SK-N-SH (cell line): Measurements from ENCODE around the gene SDK1. TPM values are rescaled to one million over a fixed set of nuclear protein-coding genes. Genes with fewer than 3 reads are reported as not detected.

ENCODE experiments used
- CTCF ChIA-PET: fragments of 300-600, 350-600 bp; formaldehyde crosslinking; extraction: SDS; loops from one replicate; lab custom pipeline; 2021; lab: Yijun Ruan, JAX
- POLR2A ChIA-PET: fragments of 350-600 bp; sonication (Branson Sonifier 250); formaldehyde crosslinking; extraction: SDS; loops from one replicate; lab custom pipeline; 2020; ENCODE audit warnings: antibody characterized with exemption, inconsistent platforms; lab: Yijun Ruan, JAX
- DNase-seq: peaks from one replicate; pipeline ENCODE4 v3.0.0; 2012
- H2AFZ ChIP-seq: fragments of 200-600 bp; sonication (generic); 2 replicates; pipeline ENCODE4 v1.8.1; 2016; ENCODE audit warnings: antibody characterized with exemption, mild to moderate bottlenecking, low read depth
- H3F3A ChIP-seq: fragments of 200-600 bp; sonication (generic); replicated peaks from 2 replicates; pipeline ENCODE3; 2016; ENCODE audit warnings: antibody characterized with exemption, mild to moderate bottlenecking; ENCODE audit not compliant: insufficient read depth
- H3K27ac ChIP-seq, 2 experiments: fragments of 200-500 bp in 1 of 2; fragments of 200-600 bp in 1 of 2; sonication (Bioruptor generic) in 1 of 2; sonication (generic), shearing (Covaris generic) in 1 of 2; 2 replicates each; pipeline versions ENCODE4 v1.5.1 to v1.6.1; 2014 to 2016; ENCODE audit warnings: low read depth in 2 of 2, inconsistent platforms in 1 of 2, low read length in 1 of 2, mild to moderate bottlenecking in 1 of 2, mixed read lengths in 1 of 2
- H3K27me3 ChIP-seq: fragments of 200-600 bp; sonication (generic), shearing (Covaris generic); 2 replicates; pipeline ENCODE4 v1.6.1; 2016; ENCODE audit warnings: mixed run types; ENCODE audit not compliant: insufficient read depth
- H3K36me3 ChIP-seq, 2 experiments: fragments of 200-500 bp in 1 of 2; fragments of 200-600 bp in 1 of 2; sonication (Bioruptor generic) in 1 of 2; sonication (generic) in 1 of 2; replicated peaks in 1 of 2; 2 replicates each; pipeline versions ENCODE3 to v1.5.1; 2014 to 2016; ENCODE audit warnings: low read length in 1 of 2, mild to moderate bottlenecking in 1 of 2; ENCODE audit not compliant: insufficient read depth in 2 of 2, control insufficient read depth in 1 of 2
- H3K4me1 ChIP-seq, 2 experiments: fragments of 200-500 bp in 1 of 2; fragments of 200-600 bp in 1 of 2; sonication (Bioruptor generic) in 1 of 2; sonication (generic), shearing (Covaris generic) in 1 of 2; 2 replicates each; pipeline versions ENCODE4 v1.5.1 to v1.6.1; 2014 to 2016; ENCODE audit warnings: low read depth in 1 of 2, low read length in 1 of 2, mixed run types in 1 of 2; ENCODE audit not compliant: insufficient read depth in 2 of 2, control insufficient read depth in 1 of 2
- H3K4me2 ChIP-seq: fragments of 200-600 bp; sonication (generic), shearing (Covaris generic); 2 replicates; pipeline ENCODE4 v1.6.1; 2017; ENCODE audit warnings: mixed run types
- H3K4me3 ChIP-seq, 2 experiments: fragments of 200-500 bp in 1 of 2; fragments of 200-600 bp in 1 of 2; sonication (Bioruptor generic) in 1 of 2; sonication (generic), shearing (Covaris generic) in 1 of 2; 2 replicates each; pipeline versions ENCODE4 v1.5.1 to v1.8.1; 2014 to 2016; ENCODE audit warnings: low read depth in 2 of 2, inconsistent platforms in 1 of 2, low read length in 1 of 2, mild to moderate bottlenecking in 1 of 2, mixed read lengths in 1 of 2, moderate library complexity in 1 of 2
- H3K79me2 ChIP-seq: fragments of 200-600 bp; sonication (generic); 2 replicates; pipeline ENCODE4 v1.8.1; 2017; ENCODE audit warnings: mild to moderate bottlenecking; ENCODE audit not compliant: insufficient read depth
- H3K9ac ChIP-seq: fragments of 200-600 bp; sonication (generic); 2 replicates; pipeline ENCODE4 v1.6.1; 2017; ENCODE audit warnings: mixed run types
- H3K9me2 ChIP-seq: fragments of 200-600 bp; sonication (generic); 2 replicates; pipeline ENCODE4 v1.6.1; 2017; ENCODE audit warnings: mixed run types
- H3K9me3 ChIP-seq: fragments of 200-600 bp; sonication (generic); 2 replicates; pipeline ENCODE4 v1.6.1; 2017; ENCODE audit warnings: mixed run types, mild to moderate bottlenecking, moderate library complexity
- H4K20me1 ChIP-seq: fragments of 200-600 bp; sonication (generic); 2 replicates; pipeline ENCODE4 v1.6.1; 2017; ENCODE audit warnings: mild to moderate bottlenecking, mixed run types; ENCODE audit not compliant: insufficient read depth
- GATA2 ChIP-seq: sonication (generic); formaldehyde crosslinking; IDR thresholded peaks from 2 replicates; pipeline ENCODE4 v1.5.0; 2020; ENCODE audit warnings: mild to moderate bottlenecking, missing genetic modification reagents
- IRF3 ChIP-seq: fragments of 150-350 bp; IDR thresholded peaks from 2 replicates; pipeline ENCODE4 v1.6.1; 2016; ENCODE audit warnings: mild to moderate bottlenecking, low read depth, low read length
- MEF2A ChIP-seq: IDR thresholded peaks from 2 replicates; pipeline ENCODE4 v1.4.0; 2012; ENCODE audit warnings: low read depth, borderline replicate concordance
- MXI1 ChIP-seq: IDR thresholded peaks from 2 replicates; pipeline ENCODE4 v1.6.1; 2012; ENCODE audit warnings: mild to moderate bottlenecking, low read depth, low read length, improper control_type of control experiment
- PBX3 ChIP-seq: IDR thresholded peaks from 2 replicates; pipeline ENCODE4; 2012
- RCOR1 ChIP-seq: fragments of 150-350 bp; IDR thresholded peaks from 2 replicates; pipeline ENCODE4 v1.6.1; 2017; ENCODE audit warnings: antibody characterized with exemption, low read length
- REST ChIP-seq: IDR thresholded peaks from 2 replicates; pipeline ENCODE4 v1.6.1; 2012; ENCODE audit warnings: mild to moderate bottlenecking, low read depth, low read length, moderate library complexity
- RFX5 ChIP-seq: IDR thresholded peaks from 2 replicates; pipeline ENCODE4 v1.6.1; 2012; ENCODE audit warnings: mild to moderate bottlenecking, improper control_type of control experiment, low read length
- RXRA ChIP-seq: IDR thresholded peaks from 2 replicates; pipeline ENCODE4 v1.4.0; 2012; ENCODE audit warnings: low read depth, mild to moderate bottlenecking, borderline replicate concordance
- SMC3 ChIP-seq: IDR thresholded peaks from 2 replicates; pipeline ENCODE4 v1.6.1; 2012; ENCODE audit warnings: low read depth, low read length, improper control_type of control experiment
- TAF1 ChIP-seq: IDR thresholded peaks from 2 replicates; pipeline ENCODE4 v1.6.1; 2012; ENCODE audit warnings: low read depth, mild to moderate bottlenecking, low read length, moderate library complexity, borderline replicate concordance
- TCF12 ChIP-seq: IDR thresholded peaks from 2 replicates; pipeline ENCODE4 v1.4.0; 2012
- TEAD4 ChIP-seq: IDR thresholded peaks from 2 replicates; pipeline ENCODE4 v1.4.0; 2012; ENCODE audit warnings: mild to moderate bottlenecking, borderline replicate concordance; ENCODE audit not compliant: insufficient read depth
- USF1 ChIP-seq: IDR thresholded peaks from 2 replicates; pipeline ENCODE4 v1.4.0; 2012; ENCODE audit warnings: low read depth, borderline replicate concordance
- USF2 ChIP-seq: fragments of 150-350 bp; IDR thresholded peaks from 2 replicates; pipeline ENCODE4 v1.6.1; 2017; ENCODE audit warnings: antibody characterized with exemption, low read length, low read depth, borderline replicate concordance
- ZBTB33 ChIP-seq: IDR thresholded peaks from 2 replicates; pipeline ENCODE4 v1.4.0; 2012; ENCODE audit warnings: low read depth, borderline replicate concordance
- WGBS: methylation state at CpG from one replicate; pipeline ENCODE4 v1.1.6; 2017; ENCODE audit warnings: low lambda C conversion rate; 5-methylcytosine and 5-hydroxymethylcytosine counted together
- polyA plus RNA-seq, 3 experiments: library from polyadenylated mRNA; depleted of rRNA; stranded (reverse); fragments of >200 nt; gene quantifications; 2 replicates each; pipeline ENCODE4 v1.2.3, GENCODE V29; 2012

The SDK1 gene
- polyA plus RNA-seq, 1 of the 3 experiments (the other 2 are of a cell fraction): 1.2 TPM

GRCh38 chr7:3333861-3334260 is 32.8 kb downstream of the SDK1 start:
- H3K4me1 ChIP-seq: no peaks in the 10 kb centered on the region
- 61% methylated on average over 2 of the region's 2 CpGs for WGBS
- no peaks in the 10 kb centered on the region for H3F3A ChIP-seq
- H3K27ac ChIP-seq: no peak overlapping the region
- DNase-seq: no peak
- no peaks in the 10 kb centered on the region for H3K9me2 ChIP-seq
- H4K20me1 ChIP-seq: no peaks in the 10 kb centered on the region
- CTCF ChIA-PET: no interaction called here
- H3K79me2 ChIP-seq: no peaks in the 10 kb centered on the region
- H3K9ac ChIP-seq: no peak overlapping the region
- TF ChIP-seq MXI1 (no peak), TEAD4 (no peak), MEF2A (no peak), ZBTB33 (no peak), USF1 (no peak), RXRA (no peak), USF2 (no peak), GATA2 (CRISPR knock-in tag) (no peak), RCOR1 (no peak), TCF12 (no peak), REST (no peak), PBX3 (no peak), TAF1 (no peak), SMC3 (no peak), RFX5 (no peak), IRF3 (no peak)
- no peak overlapping the region for H3K4me2 ChIP-seq
- POLR2A ChIA-PET: no interaction called here
- no peak overlapping the region for H2AFZ ChIP-seq
- no peak overlapping the region for H3K4me3 ChIP-seq
- no peaks in the 10 kb centered on the region for H3K27me3 ChIP-seq
- H3K36me3 ChIP-seq: no peaks in the 10 kb centered on the region
- H3K9me3 ChIP-seq: no peaks in the 10 kb centered on the region
